ENCODE measurements around the gene VPREB1.
A peak's percentile ranks its signal among the peaks of the same experiment; 100 is the strongest.
"Not testable (repeated sequence)": the region's sequence is repeated elsewhere in the genome, so short reads cannot be mapped to it uniquely, and the experiment has no call there.

Gene VPREB1, protein sequence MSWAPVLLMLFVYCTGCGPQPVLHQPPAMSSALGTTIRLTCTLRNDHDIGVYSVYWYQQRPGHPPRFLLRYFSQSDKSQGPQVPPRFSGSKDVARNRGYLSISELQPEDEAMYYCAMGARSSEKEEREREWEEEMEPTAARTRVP

DNA sequence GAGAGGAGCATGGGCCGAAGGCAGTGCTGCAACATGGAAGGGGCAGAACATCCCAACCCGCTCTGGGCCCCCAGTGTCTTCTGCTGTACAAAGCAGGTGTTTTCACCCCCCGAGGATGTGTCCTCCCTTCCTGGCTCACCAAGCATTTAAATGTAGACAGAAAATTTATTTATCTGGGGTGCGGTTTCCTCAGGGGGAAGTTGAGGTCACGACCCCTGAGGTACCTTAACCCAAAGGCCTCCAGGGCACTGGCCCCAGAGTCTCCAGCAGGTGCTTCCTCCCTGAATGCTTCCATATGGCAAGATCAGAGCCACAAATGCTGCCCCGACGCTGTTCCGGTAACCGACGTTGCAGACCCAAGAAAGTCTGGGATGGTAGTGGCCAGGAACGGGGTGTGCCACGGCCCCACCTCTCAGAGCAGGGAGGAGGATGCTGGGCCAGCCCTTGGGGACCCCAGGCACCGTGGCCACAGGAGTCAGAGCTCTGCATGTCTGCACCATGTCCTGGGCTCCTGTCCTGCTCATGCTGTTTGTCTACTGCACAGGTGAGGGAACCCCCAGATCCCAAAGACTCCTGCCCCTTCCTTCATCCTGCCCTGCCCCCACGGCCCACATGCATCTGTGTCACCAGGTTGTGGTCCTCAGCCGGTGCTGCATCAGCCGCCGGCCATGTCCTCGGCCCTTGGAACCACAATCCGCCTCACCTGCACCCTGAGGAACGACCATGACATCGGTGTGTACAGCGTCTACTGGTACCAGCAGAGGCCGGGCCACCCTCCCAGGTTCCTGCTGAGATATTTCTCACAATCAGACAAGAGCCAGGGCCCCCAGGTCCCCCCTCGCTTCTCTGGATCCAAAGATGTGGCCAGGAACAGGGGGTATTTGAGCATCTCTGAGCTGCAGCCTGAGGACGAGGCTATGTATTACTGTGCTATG, at the start of gene VPREB1:
VPREB1 (plus strand) TSS at position 471 of the 935 bp plus-strand sequence; CDS start at position 499, 28 bp downstream.
- DNase-seq, result no peak

DNA sequence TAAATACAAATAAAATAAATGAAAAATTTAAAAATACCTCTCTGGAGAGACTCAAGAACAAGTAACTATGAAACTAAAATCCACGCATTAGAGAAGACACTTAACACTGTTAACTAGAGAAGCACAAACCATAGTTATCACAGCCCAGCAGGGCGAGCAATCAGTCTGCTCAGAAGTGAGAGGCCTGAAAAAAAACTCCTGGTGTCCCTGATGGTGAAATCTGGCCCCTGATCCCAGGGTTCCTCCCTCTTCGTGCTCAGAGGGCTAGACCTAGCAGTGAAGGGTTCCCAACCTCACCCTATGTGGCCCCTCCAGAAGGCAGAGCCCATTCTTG, 49.7 kb upstream of the VPREB1 start:
- no peak for DNase-seq

DNA sequence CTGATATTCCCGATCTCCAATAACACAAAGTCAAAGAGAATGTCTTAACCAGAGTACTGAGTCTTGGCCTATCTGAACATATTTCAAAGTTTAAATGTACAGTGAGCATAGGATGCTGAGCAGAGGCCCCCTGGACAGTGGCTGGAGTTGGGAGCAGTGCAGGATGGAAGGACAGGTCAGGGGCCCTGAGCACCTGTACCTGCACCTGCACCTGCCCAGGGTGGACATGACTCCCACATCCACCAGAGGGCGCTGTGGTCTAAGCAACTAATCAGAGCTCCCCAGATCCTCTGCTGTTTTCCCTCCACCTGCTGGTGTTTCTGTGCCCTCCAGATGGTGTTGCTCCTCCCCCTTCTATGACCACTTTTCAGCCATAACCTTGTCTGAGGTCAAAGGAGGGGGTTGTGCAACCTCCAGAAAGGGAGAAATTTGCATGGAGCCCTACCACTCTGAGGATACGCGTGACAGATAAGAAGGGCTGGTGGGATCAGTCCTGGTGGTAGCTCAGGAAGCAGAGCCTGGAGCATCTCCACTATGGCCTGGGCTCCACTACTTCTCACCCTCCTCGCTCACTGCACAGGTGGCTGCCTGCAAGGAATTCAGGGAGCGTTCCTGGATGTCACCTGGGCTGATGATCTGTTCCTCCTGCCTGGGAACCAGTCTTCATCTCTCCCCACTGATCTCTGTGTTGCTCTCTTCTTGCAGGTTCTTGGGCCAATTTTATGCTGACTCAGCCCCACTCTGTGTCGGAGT, 49.1 kb upstream of the VPREB1 start:
- peak; percentile 48 for DNase-seq

DNA sequence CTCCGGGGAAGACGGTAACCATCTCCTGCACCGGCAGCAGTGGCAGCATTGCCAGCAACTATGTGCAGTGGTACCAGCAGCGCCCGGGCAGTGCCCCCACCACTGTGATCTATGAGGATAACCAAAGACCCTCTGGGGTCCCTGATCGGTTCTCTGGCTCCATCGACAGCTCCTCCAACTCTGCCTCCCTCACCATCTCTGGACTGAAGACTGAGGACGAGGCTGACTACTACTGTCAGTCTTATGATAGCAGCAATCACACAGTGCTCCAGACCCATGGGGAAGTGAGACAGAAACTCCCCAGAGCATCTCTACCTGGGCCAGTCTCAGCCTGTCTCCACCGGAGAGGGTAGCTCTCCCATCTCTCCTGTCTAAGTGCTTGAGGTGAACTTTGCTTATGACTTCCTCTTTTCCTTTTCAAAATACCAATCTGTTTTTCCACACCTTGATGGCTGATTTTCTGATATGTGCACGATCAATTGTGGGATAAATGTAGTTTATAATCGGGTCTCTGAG, 48.5 kb upstream of the VPREB1 start:
- no peak for DNase-seq

DNA sequence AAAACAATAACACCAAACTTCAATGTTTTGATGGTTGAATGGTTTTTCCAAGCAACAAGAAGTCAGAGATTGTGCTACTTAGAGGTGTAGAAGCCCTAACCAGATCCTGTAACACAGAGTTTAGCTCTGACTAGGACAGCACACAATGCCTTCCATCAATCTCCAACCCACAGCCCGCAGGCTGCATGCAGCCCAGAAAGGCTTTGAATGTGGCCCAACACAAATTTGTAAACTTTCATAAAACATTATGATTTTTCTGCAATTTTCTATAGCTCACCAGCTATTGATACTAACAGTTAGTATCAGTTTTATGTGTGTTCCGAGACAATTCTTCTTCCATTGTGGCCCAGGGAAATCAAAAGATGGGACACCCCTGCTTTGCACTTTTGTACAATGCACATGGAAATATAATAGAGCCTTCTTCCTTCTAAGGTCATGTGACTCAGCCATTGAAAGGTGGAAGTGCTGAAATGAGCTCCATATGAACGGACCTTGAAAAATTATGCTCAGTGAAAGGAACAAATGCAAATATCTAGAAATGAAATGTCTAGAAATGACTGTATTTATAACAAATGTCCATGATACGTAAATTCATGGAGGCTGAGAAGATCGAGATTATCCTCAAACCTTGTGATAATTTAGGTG, 47.6 kb upstream of the VPREB1 start:
- DNase-seq, result no peak

DNA sequence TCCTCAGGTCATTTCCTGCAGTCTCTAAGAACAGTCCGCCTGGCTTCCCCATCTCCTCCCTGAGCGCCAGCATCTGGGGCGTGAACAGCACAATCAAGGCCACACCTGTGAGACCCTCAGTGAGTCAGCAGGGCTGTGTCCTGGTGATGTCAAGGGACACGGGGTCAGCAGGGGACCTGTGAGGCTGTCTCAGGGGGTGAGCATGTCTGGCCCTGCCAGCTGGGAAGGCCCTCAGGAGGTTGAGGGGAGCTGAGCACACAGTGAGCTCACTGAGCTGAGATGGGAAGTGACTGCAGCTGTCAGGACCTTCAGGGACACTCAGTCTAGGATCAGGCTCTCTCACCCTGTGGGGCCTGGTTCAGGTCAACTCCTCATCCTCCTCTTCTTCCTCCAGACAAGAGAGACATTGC, 46.6 kb upstream of the VPREB1 start:
- no peak for DNase-seq

DNA sequence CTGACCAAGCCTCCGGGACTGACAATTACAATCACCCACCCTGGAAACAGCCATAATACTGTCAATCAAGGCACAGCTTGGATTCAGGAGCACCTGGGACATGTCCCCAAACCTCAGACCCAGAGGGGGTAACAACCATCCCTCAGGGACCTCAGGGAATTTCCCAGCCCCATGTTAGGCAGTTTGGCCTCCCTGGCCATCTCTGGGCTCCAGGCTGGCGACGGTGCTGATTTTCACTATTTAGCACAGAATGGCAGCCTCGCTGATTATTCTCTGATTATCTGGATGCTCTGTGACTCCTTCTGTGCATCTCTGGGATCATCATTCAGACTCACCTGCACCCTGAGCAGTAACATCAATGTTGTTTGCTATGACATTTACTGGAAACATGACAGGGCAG, 45.8 kb upstream of the VPREB1 start:
- DNase-seq, result no peak

DNA sequence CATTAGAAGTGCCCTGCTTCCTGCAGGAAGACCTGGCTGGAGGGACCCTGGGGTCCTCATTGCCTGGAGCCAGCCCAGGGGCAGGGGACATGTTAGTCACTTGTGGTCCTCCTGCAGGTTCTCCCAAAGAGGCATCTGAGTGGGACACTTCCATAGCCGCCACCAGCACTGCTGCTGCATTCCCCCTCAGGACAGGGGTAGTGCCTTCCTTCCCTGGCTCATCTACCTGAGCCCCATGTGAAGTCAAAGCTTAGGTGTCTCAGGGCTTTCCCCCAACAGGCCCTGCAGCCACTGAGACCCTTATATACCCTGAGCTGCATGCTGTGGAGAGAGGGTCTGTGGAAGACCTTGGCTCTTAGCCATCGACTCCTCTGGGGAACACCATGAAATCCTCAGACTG, 45.0 kb upstream of the VPREB1 start:
- DNase-seq, result no peak

DNA sequence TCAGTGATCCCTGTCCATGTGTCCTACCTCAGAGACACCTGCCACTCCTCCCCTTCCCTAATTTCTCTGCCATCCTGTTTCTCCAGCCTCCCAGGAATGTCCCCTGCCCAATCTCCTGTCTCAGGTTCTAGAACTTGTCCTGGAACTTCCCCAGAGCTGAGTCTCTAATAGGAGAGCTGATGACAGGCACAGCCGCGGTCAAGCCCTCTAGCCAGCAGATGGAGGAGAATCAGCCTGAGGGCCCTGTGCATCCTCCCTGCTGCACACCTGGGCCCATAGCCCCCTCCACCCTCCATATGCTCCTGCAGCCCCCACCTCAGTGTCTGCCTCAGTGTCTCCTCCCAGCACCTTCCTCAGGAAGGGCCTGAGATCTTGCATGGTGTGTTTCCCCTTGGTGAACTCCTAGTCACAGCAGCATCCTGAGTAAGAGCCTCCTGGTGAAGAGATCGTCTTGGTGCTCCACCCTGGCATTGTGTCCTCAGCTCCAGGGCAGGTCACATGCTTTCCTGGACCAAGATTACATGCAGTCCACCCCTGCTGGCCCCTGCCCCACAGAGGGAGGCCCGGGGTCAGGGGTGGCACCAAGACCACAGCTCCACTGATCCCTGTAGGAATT, 43.9 kb upstream of the VPREB1 start:
- no peak for DNase-seq

DNA sequence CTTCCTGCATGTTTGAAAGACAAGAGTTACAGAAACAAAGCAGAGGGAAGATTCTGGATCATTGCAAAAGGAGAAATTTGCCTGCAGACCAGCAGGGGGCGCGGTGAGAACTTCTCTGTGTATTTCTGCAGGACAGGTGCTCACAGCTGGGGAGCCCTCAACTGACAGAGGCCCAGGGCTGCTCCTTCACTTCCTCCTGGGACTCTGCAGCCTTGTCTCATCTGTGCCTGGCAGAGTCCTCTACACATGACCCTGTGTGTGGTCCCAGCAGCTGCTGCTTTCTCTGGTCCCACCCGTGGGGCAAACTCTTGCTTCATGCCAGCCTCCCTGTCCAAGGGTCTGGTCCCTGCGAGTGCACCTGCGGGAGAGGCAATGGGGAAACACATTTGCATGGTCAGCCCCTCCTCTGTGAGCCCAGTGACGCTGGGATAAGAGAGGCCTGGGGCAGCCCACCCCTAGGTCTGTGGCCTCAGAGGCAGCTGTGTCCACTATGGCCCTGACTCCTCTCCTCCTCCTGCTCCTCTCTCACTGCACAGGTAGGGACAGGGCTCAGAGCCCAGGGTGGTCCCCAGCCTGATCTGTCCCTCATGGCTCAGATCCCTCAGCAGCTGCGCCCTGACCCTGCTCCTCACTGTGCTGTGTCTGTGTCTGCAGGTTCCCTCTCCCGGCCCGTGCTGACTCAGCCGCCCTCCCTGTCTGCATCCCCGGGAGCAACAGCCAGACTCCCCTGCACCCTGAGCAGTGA, 43.2 kb upstream of the VPREB1 start:
- no peak for DNase-seq

DNA sequence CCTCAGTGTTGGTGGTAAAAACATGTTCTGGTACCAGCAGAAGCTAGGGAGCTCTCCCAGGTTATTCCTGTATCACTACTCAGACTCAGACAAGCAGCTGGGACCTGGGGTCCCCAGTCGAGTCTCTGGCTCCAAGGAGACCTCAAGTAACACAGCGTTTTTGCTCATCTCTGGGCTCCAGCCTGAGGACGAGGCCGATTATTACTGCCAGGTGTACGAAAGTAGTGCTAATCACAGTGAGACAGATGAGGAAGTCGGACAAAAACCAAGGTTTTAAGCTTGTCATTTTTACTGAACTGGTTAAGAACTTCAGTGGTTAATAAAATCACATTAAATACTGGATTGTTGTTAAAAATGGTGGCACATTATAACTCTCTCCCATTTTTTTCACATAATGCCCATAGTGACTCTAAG, 42.6 kb upstream of the VPREB1 start:
- DNase-seq, result no peak

DNA sequence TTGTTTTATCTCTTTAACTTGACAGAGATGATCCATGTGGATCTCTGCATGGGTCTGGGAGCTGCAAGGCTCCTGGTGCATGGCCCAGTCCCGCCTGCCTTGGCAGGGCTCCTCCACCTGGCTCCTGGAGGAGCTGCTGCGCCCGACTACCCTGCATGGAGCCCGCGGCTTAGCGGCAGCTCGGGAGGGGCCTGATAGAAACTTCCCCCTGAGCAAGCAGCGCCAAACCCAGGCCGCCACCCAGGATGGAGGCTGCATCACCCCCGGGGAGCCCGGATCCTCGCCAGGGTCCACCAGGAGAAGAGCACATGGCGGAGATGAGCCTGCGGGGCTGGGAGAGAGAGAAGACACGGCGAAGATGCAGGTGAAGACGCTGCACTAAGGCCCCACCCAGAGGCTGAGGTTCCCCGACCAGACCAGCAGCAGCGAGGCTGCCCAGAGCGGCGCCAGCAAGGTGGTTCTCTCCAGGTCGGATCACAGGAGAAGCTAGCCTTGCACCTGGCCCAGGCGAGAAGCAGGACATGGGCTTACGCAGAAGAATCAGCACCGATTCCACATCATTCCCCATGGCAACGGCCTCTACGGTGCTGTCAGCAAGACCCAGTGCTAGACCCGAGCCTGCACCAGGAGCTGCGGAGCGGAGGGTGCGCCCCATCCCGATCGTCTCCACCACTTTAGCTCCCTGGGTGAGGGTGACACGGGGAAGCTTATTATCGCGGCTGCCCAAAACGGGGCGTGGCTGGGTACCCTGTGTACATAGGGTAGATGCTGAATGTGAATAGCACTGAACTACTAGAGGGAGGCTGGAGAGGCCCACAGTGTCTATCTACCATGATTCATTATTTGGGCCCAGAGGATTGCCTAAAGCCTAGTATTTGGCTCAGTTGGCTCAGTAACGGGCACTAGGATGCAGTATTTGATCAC, 41.3 kb upstream of the VPREB1 start:
- no peak for DNase-seq

DNA sequence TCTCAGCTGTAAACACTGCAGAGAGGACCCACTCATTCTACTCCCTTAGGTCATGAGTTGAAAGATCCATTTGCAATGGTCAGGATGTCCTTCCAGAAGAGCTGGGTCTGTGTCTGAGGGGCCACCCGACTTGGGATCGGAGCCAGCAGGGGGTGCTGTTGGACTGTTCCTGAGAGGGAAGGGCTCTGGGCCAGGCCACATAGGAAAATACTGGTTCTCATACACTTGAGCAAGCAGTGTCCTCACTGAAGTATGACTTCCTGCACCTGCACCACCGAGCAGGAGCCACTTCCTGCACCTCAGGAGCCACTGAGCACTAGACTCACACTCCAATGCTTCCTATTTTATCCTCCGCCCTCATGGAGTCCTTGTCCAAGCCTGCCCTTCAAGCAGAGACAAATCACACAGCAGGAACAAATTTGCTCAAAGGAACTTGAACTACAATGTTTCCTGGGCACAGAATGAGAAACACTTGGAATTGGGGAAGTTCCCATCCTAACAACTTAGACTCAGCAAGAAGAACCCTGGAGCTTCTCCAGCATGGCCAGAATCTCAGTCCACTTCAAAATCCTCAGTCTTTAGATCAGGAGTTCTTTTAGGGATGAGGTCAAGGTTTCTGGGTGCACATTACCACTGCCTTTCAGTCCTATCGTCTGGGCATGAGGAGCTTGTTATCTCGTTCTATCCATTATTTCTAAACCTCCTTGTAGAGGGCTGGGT, 36.6 kb upstream of the VPREB1 start:
- peak; percentile 56 for DNase-seq

DNA sequence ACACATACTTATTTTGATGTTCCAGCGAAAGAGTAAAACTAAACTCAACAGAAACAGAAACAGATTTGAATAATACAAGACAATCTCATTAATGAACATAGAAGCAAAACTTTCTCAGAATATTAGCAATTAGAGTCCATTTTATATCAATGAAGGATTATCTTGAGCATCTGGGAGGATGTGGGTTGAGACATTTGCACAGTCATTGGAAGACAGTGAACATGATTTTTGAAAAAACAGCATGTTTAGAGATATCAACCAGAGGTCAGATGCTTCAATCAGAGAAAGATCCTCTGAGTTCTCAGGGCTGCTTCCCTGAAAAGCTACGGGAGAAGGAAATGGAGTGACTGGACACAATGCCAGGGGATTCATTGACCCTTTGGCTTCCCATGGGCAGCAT, 35.9 kb upstream of the VPREB1 start:
- DNase-seq, result no peak

DNA sequence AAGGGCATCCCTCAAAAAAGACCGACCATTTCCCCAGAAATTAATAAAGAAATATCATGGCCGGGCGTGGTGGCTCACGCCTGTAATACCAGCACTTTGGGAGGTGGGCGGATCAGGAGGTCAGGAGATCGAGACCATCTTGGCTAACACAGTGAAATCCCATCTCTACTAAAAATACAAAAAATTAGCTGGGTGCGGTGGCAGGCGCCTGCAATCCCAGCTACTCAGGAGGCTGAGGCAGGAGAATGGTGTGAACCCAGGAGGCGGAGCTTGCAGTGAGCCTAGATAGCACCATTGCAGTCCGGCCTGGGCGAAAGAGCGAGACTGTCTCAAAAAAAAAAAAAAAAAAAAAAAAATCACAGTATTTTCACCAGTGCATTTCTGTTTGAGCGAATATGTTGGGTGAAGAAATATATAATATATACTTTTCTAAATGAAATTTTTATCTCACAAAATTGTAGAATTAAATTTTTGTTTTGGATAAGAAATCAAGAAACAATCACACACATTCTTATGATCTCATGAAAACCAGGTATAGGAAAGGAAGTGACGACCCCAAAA, 35.4 kb upstream of the VPREB1 start:
- not testable (repeated sequence) for DNase-seq

DNA sequence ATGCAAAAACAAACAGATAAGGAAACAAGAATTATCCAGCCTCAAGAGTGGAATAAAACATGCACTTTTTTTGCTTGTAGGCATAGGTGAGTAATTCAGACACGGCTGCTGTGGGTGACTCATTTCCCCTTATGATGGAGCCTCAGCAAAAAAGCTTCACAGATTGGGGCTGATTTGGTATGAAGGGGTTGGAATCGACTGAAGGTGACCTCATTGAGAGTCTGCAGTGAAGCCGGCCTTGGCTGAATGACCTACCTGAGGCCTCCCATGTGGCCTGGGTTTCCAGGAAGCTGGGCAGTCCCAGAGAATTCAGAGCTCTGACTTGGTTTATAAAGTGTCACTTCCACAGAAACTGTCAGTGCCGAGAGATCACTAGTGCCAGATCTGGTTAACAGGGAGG, 34.2 kb upstream of the VPREB1 start:
- DNase-seq, result peak; percentile 68

DNA sequence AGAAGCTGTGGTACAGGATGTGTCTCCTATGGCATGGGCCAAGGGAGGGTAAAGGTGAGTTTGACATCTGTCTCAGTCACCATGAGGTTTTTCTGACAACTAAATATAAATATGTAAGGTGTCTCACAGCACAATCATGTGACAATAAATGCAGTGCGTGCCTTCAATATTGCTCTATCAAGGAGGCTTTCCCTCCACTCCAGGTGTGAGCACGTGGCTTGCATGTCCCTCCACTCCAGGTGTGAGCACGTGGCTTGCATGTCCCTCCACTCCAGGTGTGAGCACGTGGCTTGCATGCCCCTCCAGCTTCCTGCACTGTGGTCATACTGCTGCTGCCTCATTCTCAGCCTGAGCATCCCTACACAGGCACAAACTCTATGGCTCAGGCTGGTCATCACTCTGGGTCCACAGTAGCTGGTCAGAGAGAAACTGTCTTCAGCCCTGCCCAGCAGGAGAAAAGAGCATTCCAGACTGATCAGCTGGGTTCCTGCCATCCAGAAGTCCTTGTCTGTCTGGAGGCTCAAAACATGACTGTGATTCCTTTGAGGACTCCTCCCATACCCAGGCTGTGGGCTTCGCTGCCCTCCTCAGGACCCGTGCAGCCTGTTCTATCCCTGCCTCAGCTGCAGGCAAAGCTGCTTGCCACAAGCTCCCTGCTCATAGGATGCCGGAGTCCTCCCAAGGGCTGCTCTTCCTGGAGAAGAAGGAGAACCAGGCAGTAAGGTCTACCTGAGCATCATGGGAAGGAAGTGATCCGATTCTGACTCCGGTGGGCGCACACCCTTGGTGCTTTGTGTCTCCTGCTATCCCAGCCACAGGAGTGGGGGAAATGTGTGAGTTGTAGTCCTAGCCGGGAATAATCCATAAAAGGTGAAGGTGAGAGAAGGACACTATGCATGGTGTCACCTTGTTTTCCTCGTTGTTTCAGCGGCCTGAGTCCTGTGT, 33.4 kb upstream of the VPREB1 start:
- no peak for DNase-seq

DNA sequence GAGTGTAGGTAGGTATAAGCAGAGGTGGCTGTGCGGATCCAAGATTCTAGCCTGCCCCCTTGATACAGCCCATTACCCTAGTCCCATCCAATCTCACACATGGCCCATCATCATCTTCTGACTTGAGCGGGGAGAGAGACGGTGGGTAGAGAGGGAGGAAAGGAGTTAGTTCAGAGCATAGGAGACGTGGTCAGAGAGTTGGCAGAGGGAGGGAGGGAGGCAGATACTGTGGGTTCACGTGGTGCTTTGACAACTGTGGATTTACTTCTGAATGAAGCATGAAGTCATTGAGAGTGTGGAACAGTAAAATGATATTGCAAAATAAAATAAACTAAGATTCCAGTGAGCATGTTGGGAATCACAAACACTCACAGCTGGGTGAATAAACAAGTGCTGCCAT, 31.4 kb upstream of the VPREB1 start:
- DNase-seq, result no peak

Measured in fibroblast of skin of right biceps (primary cell).